ENCODE data around the gene PRKCZ.

PRKCZ gene

GRCh38 chr1:2168090-2168489, 117.9 kb downstream of the PRKCZ start:
- H3K9me3 ChIP-seq: no peaks in the 10 kb centered on the region
- no peak overlapping the region for H3K4me3 ChIP-seq
- no peak overlapping the region for H3K27ac ChIP-seq
- no peaks in the 10 kb centered on the region for H3K4me1 ChIP-seq
- H3K36me3 ChIP-seq: peaks cover 0 to 4% (median 0%) of the 10 kb centered on the region in 3 donors
- no peak for DNase-seq
- intact Hi-C loops (cut with DNase I; ENCODE audit: low total_unique reads): no loop called here
- H3K27me3 ChIP-seq: peaks cover 0 to 43% of the 10 kb centered on the region in 2 donors
- TF ChIP-seq CTCF (IDR thresholded peaks at IDR 0.05): no peak

GRCh38 chr1:2168535-2168934, 118.3 kb downstream of the PRKCZ start:
- no peak overlapping the region for H3K4me3 ChIP-seq
- no peak for TF ChIP-seq CTCF (IDR thresholded peaks at IDR 0.05)
- H3K27me3 ChIP-seq: peaks cover 0 to 48% of the 10 kb centered on the region in 2 donors
- peaks cover 0 to 4% (median 0%) of the 10 kb centered on the region in 3 donors for H3K36me3 ChIP-seq
- intact Hi-C loops (cut with DNase I; ENCODE audit: low total_unique reads): no loop called here
- no peak for DNase-seq
- no peaks in the 10 kb centered on the region for H3K9me3 ChIP-seq
- H3K27ac ChIP-seq: no peak overlapping the region
- no peaks in the 10 kb centered on the region for H3K4me1 ChIP-seq

- peaks cover 0 to 5% (median 2%) of the 10 kb centered on the region in 4 donors for H3K4me1 ChIP-seq
- DNase-seq: no peak
- no peak for TF ChIP-seq CTCF (IDR thresholded peaks at IDR 0.05)
- H3K4me3 ChIP-seq: no peak overlapping the region
- H3K9me3 ChIP-seq: no peaks in the 10 kb centered on the region
- peaks cover 0 to 55% of the 10 kb centered on the region in 2 donors for H3K27me3 ChIP-seq
- intact Hi-C loops (cut with DNase I; ENCODE audit: low total_unique reads): no loop called here
- peaks cover 0 to under 1% (median 0%) of the 10 kb centered on the region in 3 donors for H3K36me3 ChIP-seq
- H3K27ac ChIP-seq: no peak overlapping the region
These were observed 119.1 kb downstream of the PRKCZ start for GRCh38 chr1:2169200-2169836.

- Histone ChIP-seq H3K4me1 (peaks cover 0 to 12% (median 4%) of the 10 kb centered on the region in 4 donors), H3K9me3 (no peaks in the 10 kb centered on the region), H3K27ac (no peak overlapping the region), H3K27me3 (peaks cover 0 to 55% of the 10 kb centered on the region in 2 donors), H3K4me3 (no peak overlapping the region), H3K36me3 (no peaks in the 10 kb centered on the region)
- intact Hi-C loops (cut with DNase I; ENCODE audit: low total_unique reads): no loop called here
- no peak for TF ChIP-seq CTCF (IDR thresholded peaks at IDR 0.05)
- DNase-seq: no peak
These were observed 120.0 kb downstream of the PRKCZ start for GRCh38 chr1:2170211-2170610.

GRCh38 chr1:2172012-2172411, 121.8 kb downstream of the PRKCZ start:
- no peaks in the 10 kb centered on the region for H3K36me3 ChIP-seq
- H3K4me3 ChIP-seq: no peak overlapping the region
- no peak for TF ChIP-seq CTCF (IDR thresholded peaks at IDR 0.05)
- peaks cover 0 to 47% of the 10 kb centered on the region in 2 donors for H3K27me3 ChIP-seq
- H3K4me1 ChIP-seq: peaks cover 0 to 12% (median 4%) of the 10 kb centered on the region in 4 donors
- no peak overlapping the region for H3K27ac ChIP-seq
- H3K9me3 ChIP-seq: no peaks in the 10 kb centered on the region
- intact Hi-C loops (cut with DNase I; ENCODE audit: low total_unique reads): no loop called here
- DNase-seq: no peak
